Activated effector memory CD4-positive, alpha-beta T cell treated with Interleukin-2 at 50 U/mL for 16 hours (primary cell): ENCODE measurements around the gene THRAP3.
"Not testable (repeated sequence)": the region's sequence is repeated elsewhere in the genome, so short reads cannot be mapped to it uniquely, and the experiment has no call there.

ENCODE experiments used
- DNase-seq: peaks from one replicate; pipeline ENCODE4 v3.0.0-alpha.2; 2020

The THRAP3 gene

GRCh38 chr1:36208978-36209703 is 15.1 kb upstream of the THRAP3 start:
- DNase-seq, result no peak

DNA sequence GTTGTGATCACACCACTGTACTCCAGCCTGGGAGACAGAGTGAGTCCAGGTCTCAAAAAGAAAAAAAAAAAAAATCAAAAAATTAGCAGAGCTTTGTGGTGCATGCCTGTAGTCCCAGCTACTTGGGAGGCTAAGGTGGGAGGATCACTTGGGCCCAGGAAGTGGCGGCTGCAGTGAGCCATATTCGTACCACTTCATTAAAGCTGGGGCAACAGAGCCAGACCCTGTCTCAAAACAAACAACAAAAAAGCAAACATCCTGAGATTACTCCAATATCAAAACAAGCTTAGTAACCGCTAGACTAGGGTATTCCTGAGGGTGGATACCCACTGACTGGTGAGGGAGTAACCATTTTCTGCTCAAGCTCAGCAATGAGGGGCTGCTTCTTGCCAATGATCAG is 12.9 kb upstream of the THRAP3 start:
- no peak for DNase-seq

DNA sequence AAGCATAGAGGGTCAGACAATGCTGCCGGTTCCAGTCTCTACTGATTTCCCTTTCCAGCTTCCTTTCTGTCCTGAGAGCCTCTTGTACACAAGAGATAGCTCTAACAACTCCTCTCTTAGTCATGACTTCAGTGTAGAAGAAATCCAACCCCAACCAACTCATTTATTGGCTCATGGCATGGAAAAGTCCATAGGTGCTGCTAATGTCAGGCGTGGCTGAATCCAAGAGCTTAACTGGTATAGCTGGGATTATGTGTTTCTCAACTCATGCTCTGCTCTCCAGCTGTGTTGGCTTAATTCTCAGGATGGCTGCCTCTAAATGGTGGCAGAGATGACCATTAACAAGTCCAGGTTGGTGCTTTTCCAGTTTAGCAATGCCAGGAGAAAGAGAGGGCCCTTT is 12.4 kb upstream of the THRAP3 start:
- DNase-seq, result no peak

DNA sequence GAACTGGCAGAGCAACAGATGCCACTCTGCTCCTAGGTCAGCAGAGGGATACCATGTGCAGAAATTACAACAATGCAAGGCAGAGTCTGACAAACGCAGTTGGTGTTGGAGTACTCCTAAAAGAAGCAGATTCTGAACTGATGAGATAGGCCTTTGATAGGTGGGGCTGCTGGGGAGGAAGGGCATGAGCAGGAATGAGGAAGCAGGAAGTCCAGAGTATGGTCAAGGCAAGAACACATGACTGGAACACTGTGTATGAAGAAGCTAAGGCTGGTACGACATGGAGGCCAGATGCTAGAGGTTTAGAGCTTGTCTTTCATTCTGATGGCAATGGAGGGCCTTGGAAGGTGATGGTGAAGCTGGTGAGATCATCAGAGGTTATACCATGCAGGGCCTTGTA is 11.5 kb upstream of the THRAP3 start:
- no peak for DNase-seq

DNA sequence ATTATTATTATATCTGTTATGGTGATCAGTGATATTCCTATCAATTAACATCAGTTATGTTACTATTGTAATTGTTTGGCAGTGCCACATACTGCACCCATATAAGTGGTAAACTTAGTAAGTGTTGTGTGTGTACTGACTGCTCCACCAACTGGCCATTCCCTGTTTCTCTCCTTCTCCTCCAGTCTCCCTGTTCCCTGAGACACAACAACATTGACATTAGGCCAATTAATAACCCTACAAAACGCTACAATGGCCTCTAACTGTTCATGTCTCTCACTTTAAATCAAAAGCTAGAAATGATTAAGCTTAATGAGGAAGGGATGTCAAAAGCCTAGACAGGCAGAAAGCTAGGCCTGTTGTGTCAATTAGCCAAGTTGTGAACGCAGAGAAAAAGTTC is 6.6 kb upstream of the THRAP3 start:
- no peak for DNase-seq

DNA sequence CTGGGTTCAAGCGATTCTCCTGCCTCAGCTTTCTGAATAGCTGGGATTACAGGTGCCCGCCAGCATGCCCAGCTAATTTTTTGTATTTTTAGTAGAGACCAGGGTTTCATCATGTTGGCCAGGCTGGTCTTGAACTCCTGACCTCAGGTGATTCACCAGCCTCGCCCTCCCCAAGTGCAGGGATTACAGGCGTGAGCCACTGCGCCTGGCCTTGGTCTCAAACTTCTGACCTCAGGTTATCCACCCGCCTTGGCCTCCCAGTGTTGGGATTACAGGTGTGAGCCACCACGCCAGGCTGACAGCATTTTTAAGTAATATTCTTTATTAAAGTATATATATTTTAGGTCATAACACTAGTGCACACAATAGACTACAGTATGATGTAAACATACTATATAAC is 2.3 kb upstream of the THRAP3 start:
- not testable (repeated sequence) for DNase-seq

DNA sequence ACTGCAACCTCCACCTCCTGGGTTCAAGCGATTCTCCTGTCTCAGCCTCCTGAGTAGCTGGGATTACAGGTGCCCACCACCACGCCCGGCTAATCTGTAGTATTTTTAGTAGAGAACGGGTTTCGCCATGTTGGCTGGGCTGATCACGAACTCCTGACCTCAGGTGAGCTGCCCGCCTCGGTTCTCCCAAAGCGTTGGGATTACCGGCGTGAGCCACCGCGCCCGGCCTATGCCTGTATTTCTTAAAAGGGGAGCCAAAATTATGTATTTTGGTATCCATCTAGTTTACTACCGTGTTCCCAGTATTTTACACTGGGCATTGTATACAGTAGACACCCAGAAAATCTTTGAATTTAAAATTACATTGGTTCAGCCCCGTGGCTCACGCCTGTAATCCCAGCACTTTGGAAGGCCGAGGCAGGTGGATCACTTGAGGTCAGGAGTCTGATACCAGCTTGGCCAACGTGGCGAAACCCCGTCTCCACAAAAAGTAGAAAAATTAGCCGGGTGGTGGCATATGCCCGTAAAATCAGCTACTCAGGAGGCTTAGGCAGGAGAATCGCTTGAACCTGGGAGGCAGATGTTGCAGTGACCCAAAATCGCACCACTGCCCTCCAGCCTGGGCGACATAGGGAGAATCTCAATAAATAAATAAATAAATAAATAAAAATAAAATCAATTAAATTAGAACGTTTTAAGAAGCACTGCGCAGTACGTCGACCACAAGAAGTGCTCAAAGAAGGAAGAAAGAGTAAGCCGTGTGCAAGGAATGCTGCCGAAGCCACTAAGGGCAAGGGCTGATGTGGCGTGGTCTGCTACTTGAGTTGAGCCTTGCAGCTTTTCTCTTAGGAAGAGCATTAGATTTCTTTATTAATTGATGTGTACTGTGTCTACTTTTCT is 1.5 kb upstream of the THRAP3 start:
- no peak for DNase-seq

DNA sequence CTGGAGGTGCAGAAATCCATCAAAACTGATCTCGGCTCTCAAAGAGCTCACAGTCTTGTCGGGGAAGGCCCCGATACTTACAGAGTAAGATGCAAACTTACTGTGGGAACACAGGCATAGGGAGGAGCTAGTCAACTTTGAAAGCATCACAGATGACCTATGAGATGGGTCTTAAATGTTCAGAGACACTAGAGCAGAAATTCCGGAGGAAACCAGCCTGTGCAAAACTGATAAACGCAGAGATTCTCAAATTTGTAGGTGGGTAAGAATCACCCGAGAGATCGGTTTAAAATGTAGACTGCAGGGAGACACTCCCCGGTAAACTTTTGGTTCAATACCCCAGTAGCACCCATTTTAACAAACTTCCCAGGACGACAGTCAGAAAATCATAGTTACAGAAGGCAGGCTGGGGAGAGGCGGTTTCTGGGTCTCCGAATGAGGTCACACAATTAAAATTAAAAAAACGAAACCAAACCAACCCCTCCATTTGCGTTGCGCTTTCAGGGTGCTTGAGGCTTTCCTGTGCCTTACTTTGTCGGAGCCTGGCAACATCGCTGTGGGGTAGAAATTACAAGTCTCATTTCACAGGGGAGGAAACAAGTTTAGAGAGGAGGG is 755 bp upstream of the THRAP3 start:
- DNase-seq, result peak; percentile 15

DNA sequence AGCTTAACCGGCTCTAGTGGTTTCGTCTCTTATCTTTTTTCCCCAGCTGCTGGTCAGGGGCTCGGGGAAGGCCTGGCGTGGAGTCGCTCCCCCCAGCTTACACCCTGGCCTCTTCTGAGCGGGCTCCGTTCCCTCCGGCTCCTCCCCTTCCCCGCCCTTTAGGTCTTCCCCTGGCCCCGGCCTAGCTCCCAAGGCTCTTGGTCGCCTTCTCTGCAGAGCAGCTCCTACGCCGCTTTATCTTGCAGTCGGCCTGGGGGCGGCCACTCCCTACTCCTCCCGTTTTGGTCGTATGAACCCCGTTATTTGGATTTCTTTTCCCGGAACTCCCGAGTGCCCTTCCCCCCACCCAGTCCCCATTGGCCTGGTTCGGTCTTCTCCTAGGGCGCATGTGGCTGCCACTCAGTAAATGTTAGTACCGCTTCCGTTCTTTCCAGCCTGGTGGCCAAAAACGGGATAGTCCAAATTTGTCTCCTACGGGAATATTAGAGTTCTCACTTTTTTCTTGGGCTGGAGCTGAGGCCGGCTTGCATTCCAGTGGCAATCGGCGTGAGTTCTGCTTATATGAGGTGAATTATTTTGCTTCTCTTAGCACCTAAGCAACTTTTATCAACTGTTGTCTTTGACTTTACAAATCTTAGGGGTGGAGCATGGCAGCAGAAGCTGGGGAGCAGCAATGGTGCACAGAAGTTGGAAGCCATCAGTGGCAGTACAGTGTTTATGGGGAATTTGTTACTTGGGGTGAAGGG is 467 bp downstream of the THRAP3 start:
- DNase-seq, result no peak

GRCh38 chr1:36225283-36225899 is 1.1 kb downstream of the THRAP3 start:
- DNase-seq, result no peak

- not testable (repeated sequence) for DNase-seq
Observed at GRCh38 chr1:36230279-36230678, 6.0 kb downstream of the THRAP3 start.

DNA sequence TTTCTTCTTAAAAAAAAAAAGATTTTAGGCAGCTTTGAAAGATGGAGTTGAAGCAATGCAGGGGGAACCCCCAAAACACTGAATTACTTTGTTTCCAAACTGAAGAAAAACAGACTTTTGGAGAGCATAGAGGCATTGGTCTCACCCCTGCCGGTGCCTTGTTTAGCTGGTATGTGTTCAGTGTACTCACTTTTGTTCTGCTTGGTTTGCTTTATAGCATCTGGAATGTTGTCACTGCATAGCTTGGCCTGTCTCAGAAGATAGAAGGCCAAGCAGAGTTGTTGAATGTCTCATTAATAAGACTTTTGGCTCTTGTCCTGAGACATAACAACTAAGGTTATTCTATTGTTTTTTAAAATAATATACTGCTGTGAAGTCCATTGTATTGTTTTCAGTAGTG is 6.9 kb downstream of the THRAP3 start:
- DNase-seq, result no peak

DNA sequence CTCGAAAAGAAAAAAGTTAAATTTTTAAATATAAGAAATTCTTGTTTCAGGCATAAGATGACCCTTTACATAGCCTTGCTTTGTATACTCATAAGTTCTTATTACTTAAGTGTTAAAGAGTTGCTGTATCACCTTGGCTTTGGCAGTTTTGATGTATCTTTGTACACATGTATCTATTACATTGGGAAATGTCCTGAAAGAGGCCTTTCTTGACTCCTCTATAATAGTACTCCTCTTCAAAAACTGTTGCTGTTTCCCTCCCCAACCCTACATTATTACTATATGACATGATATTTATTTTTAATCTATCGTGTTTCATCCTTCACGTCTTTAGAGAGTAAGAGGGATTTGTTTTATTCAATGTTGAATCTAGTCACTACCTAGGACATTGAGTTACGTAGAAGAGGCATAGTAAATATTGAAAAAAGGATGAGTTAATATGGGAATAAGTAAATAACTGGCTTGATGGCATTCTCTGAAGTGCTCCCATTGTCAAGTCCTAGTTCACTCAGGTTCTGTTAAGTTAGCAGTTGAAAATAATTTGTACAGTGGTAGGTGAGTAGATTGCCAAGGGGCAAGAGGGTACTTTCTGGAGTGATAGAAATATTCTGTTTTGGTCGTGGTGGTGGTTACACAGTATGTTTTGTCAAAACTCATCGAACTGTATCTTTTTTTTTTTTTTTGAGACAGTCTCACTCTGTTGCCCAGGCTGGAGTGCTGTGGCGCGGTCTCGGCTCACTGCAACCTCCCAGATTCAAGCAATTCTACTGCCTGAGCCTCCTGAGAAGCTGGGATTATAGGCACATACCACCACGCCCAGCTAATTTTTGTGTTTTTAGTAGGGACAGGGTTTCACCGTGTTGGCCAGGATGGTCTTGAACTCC is 8.2 kb downstream of the THRAP3 start:
- no peak for DNase-seq

DNA sequence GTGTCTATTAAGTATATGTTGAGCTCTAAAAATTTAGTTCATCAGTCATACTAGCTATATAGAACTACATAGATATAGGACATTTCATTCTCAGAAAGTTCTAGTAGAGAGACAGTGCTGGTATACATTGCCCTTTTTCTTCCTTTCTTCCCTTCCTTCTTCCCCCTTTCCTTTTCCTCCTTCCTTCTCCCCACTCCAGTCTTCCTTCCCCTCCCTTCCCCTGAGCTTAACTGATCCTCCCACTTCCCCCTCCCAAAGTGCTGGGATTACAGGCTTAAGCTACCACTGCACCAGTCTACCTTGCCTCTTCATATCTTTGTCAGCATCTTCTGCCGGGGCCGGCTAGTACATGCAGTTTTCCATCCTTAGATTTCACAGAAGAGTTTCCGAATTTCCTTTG is 12.1 kb downstream of the THRAP3 start:
- no peak for DNase-seq

DNA sequence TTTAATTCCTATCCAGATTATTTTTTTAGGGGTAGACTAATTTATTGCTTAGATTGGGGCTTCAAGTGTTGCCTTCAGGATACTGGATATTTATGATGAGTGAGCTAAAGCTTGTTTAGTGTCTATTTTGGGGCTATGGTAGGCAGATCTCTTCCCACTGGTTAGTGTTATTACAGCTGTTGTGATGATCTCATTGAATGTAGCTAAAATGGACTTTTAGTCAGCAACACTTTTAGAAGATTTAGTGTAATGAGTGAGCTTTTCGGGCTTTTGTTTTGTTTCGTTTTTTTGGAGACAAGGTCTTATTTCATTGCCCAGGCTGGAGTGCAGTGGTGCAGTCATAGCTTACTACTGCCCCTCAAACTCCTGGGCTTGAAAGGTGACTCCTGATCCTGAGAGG is 14.2 kb downstream of the THRAP3 start:
- no peak for DNase-seq

DNA sequence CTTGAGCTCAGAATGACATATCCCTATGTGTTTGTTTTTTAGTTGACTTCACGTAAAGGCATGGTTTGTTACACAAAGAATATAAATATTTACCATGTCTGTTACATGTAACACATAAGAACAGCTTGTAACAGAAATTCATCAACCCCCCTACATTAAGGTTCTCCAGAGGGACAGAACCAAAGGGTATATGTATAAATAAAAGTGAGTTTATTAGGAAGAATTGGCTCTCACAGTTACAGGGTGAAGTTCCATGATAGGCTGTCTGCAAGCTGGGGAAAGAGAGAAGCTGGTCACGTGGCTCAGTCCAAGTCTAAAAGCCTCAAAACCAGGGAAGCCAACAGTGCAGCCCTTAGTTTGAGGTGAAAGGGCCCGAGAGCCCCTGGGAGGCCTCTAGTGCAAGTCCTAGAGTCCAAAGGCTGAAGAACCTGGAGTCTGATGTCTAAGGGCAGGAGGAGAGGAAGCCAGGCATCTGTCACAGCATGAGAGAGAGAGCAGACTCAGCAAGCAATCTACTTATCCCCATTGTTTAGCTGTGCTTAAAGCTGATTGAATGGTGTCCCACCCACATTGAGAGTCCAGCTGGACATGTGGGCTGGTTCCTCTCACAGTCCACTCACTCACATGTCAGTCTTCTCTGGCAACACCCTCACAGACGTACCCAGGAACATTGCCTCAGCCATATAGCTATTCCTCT is 15.8 kb downstream of the THRAP3 start:
- DNase-seq, result no peak

- DNase-seq, result no peak
Observed at GRCh38 chr1:36247538-36247937, 23.3 kb downstream of the THRAP3 start.

DNA sequence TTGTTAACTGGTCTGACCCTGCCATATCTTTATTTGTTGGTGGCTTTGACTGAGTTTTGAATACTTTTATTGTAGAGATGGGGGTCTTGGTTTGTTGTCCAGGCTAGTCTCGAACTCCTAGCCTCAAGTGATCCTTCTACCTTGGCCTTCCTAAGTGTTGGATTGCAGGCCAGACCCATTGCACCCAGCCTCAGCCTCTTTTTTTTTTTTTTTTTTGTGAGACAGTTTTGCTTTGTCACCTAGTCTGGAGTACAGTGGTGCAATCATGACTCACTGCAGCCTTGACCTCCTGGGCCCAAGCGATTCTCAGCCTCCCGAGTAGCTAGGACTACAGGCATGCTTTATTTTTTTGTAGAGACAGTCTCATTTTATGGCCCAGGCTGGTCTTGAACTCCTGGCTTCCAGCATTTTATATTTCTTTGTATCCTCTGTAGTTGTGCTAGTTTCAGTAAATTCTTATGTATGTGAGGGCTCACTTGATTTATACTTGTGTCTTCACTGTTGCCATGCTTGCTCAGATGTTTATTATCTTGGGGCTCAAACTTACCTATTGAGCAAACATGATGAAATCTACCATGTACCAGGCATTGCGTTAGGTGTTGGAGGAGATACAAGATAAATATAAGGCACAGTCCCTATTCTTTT is 24.1 kb downstream of the THRAP3 start:
- DNase-seq, result no peak

DNA sequence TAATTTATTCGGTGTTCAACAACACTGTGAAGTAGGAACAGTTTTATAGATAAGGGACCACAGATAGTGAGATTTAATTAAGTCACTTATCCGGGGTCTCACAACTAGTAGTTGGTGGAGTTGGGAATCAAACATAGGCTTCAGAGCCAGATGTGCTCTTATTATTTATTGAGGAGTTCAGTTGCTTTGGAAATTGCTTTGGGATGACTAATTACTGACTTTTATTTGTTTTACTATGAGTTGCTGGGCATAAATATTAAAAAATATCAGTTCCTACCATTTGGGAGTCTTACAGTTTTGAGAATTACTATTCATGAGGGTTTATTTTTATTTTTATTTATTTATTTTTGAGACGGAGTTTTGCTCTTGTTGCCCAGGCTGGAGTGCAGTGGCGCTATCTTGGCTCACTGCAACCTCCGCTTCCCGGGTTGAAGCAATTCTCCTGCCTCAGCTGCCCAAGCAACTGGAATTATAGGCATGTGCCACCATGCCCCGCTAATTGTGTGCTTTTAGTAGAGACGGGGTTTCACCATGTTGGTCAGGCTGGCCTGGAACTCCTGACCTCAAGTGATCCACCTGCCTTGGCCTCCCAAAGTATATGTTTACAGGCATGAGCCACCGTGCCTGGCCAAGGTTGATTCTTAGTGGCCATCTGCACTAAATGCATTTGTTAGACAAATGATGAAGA is 27.7 kb downstream of the THRAP3 start:
- no peak for DNase-seq

GRCh38 chr1:36252482-36252824 is 28.2 kb downstream of the THRAP3 start:
- not testable (repeated sequence) for DNase-seq
